GM21717 (cell line): ENCODE results near the gene GCGR.

Source experiments
- ATAC-seq: cut with Tn5 transposase; IDR thresholded peaks from one replicate; pipeline ENCODE4 v1.9.1; 2021; ENCODE audit warnings: mild to moderate bottlenecking, moderate library complexity; ENCODE audit not compliant: unreplicated experiment

GCGR gene

DNA sequence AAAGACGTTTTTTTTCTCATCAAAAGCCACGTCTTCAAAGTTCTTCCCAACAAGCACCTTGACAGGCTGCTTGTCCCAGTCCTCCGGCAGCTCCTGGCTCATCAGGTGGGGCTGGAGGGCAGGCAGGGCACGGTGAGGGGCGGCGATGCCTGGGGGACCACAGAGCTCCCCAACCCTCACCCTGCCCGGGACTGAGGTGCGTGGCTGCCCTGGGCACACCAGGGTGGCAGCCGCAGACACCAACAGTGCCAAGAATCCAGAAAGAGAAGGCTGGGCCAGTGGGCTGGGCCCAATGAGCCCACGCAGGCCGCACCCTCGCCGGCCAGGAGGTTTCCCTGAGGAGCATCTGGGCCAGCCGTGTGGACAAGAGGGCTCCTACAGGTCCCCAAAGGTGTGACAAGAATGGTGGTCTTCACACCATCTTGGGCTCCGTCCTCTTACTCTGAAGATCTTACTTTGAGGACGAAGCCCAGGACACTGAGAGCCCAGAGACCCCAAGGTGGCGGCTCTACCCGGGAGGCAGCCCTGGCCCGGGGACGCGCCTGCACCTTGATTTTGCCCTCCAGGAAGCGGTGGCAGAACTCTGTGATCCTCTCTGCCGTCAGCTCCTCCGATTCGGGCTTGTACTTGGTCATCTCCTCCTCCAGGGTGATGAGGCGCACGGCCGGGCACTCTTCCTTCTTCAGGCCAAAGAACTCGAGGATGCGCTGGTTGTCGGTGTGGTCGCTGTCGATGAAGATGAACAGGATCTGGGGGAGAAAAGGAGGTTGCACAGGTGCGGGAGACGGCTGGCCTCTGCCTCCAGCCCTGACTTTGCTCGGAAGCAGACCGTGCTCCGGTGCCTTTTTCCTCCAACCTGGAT is 42.2 kb downstream of the GCGR start:
- ATAC-seq: no peak

DNA sequence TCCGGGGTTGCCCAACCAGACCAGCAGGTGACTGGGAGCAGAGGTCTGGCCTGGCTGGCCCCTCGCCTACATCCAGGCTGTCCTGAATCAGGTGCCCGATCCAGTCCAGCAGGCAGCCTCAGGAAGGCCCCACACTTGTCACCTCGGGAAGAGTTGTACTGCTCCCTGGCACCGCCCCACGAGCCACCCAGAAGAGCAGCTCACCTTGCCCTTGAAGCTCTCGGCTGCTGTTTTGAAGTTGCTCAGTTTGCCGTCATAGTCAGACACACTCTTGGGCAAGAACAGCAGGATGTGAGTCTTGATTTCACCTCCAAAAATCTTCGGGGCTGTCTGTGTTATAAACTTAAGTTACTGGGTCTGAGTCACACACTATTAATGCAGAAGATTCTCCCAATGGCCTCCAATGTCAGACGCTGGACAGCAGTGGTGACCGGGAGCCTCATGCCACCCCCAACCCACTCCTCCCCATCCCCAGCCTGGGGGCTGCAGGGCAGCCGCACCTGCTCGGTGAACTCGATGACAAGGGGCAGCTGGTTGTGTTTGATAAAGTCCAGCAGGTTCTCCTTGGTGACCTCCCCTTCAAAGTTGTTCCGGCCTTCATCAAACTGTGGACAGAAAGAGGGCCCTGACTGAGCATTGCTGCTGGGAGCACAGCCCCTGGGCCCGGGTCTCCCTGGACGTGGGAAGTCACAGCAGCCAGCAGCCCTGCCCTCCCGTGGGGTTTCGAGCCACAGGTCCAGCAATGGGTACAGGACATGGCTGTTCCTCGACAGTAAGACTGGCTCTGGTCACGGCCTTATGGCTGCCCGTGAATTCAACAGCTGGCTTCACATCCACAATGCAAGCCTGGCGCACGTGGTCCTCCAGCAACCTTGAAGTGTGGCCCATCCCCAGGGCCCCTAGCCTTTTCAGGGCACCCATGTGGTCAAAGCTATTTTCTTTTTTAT is 43.1 kb downstream of the GCGR start:
- ATAC-seq: no peak

DNA sequence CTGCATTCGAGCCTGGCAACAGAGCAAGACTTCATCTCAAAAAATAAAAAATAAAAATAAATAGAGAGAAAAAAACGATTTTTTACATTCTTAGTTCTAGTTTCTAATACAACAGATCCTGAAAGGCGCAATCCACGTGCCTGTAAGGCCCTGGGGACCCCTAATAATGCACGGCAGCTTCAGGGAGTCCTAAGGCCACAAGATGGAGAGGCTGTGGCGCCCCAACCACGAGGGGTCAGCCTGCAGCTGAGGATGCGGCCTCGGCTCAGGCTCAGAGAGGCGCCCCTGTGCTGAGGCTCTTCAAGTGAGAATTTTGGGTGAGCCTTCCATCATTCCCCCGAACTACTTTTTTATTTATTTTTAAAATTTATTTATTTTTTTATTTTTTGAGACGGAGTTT is 45.5 kb downstream of the GCGR start:
- no peak for ATAC-seq

DNA sequence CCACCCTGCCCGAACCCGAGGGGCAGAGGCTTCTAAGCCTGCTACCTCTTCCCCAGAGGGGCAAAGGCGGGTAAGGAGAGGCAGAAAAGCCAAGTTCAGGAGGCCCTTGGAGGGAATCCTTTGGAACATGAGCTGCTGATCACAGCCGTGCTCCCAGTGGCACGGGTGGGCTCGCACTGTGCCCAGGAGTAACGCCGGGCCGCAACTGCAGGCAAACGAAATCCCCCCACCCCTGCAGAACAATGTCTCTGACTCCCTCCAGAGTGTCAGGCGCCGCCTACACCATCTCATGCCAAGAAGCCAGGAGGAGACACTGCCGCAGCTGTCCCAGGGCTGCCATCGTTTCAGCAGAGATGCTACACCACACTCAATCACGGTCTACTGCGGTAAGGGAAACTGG is 47.5 kb downstream of the GCGR start:
- ATAC-seq: no peak

DNA sequence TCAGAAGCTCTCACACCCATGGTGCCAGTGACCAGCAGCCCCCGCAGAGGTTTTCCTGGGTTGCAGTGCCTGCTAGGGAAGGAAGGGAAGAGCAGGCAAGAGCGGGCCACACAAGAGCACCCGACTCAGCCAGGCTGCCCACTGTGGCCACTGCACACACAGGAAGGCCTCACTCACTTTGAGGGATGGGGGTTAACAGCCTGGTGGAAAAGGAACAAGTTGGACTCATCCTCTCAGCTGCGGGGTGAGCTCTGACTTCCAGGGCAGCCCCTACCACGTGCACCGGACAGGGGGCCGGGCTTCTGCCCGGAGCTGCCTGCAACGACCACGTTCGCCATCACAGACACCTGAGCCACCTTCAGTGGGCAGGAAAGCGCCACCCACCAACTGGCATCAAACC is 48.3 kb downstream of the GCGR start:
- ATAC-seq: no peak

DNA sequence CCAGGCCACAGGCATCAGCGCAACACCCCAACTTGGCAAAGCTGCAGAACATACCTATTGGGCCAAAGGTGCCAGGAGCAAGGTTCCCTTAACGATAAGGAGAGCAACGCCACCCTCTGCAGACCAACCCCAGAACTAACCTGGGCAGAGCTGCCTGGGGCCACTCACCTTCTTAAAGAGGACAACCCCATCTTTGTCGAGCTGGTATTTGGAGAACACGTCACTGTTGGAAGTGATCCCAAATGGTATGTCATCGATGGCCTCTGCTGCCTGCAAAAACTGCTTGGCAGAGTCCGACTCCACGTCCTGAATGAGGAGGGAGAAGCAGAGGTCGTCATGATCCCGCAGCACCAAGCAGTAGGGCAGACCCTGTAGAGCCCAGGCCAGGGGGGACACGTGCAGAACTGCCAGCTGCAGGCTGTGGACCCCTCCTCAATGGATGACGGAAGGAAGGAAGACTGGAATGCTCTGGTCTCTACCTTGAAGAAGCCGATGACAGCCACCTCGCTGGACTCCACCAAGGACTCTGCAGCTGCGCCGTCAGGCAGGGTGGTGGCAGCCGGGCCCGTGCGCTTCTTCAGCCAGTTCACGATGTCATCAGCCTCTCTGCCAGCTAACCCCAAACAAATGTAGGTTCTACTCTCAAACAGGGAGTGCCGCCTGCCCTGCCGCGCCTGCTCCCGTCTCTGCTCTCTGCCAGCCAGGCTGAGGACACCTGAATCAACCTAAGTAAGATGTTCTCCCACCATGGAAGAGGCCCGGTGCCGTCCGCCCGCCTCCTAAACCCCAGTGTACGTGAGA is 51.2 kb downstream of the GCGR start:
- no peak for ATAC-seq

DNA sequence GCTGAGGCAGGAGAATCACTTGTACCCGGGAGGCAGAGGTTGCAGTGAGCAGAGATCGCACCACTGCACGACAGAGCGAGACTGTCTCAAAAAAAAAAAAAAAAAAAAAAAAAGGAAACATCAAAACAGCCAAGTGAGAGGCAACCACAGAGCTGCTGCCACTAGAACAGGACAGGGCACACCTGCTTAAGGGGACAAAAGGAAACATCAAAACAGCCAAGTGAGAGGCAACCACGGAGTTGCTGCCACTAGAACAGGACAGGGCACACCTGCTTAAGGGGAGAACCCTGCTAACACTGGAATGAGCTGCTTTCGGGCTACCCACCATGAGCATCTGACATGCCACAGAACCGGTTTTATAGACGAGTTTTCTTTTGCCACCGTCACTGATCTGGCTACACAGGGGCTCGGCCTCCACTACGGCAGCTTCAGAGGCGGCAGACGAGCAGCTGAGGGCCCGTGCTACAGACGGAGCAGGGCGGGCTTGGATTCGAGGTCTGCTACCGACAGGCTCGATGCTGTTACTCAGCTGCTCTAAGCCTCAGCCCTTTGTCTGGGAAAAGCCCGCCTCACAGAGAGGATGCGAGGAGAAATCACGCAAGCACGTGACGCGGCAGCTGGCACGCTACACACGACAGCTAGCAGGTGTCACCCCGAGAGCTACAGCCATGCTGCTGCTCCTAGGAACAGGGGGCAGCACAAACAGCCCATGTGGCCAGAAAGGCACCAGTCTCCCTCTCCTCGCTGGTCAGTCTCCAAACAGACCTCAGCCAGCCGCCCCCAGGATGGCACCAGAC is 54.4 kb downstream of the GCGR start:
- no peak for ATAC-seq

DNA sequence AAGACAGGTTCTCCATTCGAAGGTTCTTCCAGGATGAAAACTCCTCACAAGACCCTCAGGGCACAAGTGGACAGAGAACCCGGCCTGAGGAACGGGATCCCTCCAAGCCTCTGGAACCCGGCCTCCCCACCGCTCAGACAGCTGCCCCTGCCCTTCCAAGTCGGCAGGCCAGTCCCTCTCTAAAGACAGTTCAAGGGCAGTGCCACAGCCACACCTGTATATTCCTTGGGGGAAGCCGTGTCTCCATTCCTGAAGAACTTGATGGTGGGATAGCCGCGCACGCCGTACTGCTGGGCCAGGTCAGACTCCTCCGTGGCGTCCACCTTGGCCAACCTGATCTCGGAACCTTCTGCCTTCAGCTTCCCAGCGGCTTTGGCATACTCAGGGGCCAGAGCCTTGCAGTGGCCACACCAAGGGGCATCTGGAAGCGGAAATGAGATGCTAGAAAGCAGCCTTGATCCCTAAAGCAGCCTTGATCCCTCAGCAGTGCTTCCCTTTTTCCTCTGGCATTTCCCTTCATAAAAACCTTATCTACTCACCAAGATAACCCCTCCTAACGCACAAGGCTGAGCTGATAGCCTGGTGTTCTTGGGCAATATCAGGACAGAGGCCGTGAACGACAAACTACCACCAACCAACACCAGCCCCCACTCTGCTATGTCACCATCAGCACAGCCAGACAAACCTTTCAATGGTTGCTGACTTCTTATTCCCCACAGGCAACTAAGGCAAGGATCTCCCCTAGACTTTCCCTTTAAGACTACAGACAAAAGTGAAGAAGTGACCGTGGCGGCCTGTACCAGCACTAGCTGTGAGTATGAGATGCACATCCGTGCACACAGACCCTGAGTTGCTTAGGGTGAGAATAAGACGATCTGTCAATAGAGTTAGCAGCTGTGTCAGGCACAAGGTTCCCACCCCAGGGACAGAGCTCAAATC is 55.3 kb downstream of the GCGR start:
- ATAC-seq: no peak

DNA sequence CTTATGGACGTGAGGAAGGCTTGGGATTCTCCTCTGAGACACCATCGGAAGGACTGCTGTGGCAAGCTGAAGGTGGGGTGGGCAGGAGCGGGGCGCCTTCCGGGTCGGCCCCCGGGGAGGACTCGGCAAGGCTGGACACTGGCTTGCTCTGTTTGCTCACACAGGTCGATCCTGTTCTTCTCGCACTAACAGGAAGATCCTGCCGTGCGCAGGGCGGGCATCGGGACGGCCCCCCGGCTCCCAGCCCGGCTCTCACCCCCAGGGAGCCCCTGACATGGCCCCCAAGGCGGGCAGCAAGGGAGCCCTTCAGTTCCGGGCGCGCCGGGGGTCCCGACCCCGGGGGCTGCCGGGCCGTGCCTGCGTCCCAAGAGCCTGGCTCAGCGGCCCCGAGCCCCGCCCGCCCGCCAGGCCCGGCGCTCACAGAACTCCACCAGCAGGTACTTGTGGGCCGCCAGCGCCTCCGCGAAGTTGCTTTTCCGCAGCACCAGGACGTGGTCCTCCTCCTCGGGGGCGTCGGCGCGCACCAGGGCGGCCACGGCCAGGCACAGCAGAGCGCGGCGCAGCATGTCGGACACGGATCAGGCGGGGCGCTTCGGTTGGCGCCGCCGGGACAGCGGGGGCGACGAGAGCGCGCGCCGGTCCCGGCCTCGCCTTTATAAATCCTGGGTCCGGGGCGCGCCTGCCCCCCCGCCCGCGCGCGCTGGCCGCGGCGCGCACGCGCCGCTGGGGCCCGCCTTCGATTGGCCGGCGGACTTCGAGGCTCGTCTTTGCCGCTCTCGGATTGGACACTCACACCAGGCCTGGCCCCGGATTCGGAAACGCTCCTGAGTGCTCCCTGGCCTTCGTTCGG is 56.2 kb downstream of the GCGR start, which contains the start of gene P4HB:
Gene P4HB (minus strand): TSS at position 630 of the 850 bp plus-strand sequence. CDS start 64 bp downstream, at position 566.
- ATAC-seq: peak; percentile 6

DNA sequence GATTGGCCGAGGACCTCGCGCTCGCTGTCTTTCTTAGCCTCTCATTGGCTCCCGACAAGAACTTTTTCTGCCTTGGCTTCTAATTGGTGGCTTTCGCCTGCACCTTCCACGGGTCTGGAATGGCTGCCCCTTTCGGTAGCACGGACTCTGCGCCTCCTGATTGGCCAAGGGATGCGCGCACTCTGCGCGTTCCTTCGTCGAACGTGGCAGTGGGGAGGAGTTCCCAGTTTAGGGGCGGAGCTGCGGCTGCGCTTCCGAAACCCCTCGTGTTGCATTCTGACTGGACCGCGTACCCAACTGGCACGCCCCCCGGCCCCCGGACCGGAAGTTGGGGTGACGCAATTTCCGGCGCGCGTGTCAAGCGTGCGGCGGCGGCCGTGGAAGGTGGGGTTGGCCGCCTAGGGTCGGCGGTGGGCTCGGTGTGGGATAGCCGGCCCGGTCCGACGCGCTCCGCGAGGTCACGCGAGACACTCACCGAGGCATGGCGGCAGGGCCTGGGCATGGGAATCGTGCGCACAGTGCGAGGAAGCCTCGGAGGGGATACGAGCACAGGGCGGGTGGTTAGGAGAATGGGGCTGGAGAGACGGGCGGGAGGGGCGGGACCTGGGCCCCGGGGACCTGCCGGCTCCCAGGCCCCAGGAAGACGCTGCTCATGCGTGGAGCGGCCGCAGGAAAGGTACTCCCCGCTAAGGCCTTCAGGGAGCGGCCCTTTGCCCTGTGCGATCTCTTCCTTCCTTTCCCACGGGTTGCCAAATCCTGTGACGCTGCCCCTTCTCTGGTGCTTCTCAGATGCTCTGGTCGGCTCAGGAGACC is 57.0 kb downstream of the GCGR start:
- peak; percentile 71 for ATAC-seq

DNA sequence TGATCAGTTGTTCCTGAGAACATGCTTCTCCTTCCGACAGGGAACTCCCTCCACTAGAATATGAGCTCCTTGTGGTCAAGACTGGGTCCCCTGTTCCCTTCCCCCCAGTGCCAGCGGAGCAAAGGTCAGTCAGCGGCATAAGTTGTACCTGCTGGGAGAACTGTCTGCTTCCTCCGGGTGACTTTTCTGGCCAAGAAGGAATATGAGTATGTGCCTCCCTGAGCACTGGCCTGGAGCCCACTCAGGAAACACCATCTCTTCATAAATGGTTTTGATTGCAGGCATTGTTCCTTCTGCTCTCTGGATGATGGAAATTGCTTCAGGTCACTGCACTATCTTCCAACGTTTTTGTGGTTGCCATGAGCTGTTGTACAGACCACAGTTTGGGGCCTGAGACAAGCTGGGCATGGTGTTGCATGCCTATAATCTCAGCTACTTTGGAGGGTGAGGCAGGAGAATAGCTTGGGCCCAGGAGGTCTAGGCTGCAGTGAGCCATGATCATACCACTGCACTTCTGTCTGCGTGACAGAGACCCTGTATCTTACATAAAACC is 59.2 kb downstream of the GCGR start:
- no peak for ATAC-seq
